IgD-negative memory B cell (primary cell): ENCODE results near the gene CYTIP. TPM values are rescaled to one million over a fixed set of nuclear protein-coding genes. Genes with fewer than 3 reads are reported as not detected.

Source experiments
- H3K27ac Mint-ChIP-seq, 3 donors: one replicate each; pipeline ENCODE4 v1.8.0; 2020 to 2022; ENCODE audit warnings: mild to moderate bottlenecking in 3 of 3, mixed read lengths in 3 of 3, moderate library complexity in 1 of 3
- H3K27me3 Mint-ChIP-seq: one replicate; pipeline ENCODE4 v1.8.0; 2021; ENCODE audit warnings: mixed read lengths
- H3K36me3 Mint-ChIP-seq: one replicate; pipeline ENCODE4 v1.8.0; 2020; ENCODE audit warnings: mild to moderate bottlenecking, mixed read lengths
- H3K4me1 Mint-ChIP-seq, 3 donors: one replicate each; pipeline ENCODE4 v1.8.0; 2020 to 2022; ENCODE audit warnings: mixed read lengths in 3 of 3, mild to moderate bottlenecking in 1 of 3
- H3K4me3 Mint-ChIP-seq, 4 donors: one replicate each; pipeline ENCODE4 v1.8.0; 2020 to 2022; ENCODE audit warnings: mild to moderate bottlenecking in 4 of 4, mixed read lengths in 4 of 4, moderate library complexity in 3 of 4
- H3K9me3 Mint-ChIP-seq, 3 donors: one replicate each; pipeline ENCODE4 v1.8.0; 2020 to 2021; ENCODE audit warnings: mixed read lengths in 3 of 3, mild to moderate bottlenecking in 1 of 3
- polyA plus RNA-seq: library from polyadenylated mRNA; unstranded; fragments of 300-500 nt; fragmentation: Illumina TruSeq; gene quantifications from one replicate; pipeline ENCODE4 v1.2.3, GENCODE V29; 2021

Gene CYTIP
- polyA plus RNA-seq, 1 donor from 2014 or later, result 83.6 TPM

- peak overlapping the region; percentile 89 to 99 (median 98) for H3K4me3 Mint-ChIP-seq
- H3K9me3 Mint-ChIP-seq, result no peaks in the 10 kb centered on the region
- peaks cover 19% of the 10 kb centered on the region for H3K36me3 Mint-ChIP-seq
- H3K4me1 Mint-ChIP-seq, result peaks cover 30 to 44% (median 36%) of the 10 kb centered on the region in 3 donors
- H3K27ac Mint-ChIP-seq, result peak overlapping the region; percentile 87 to 98 (median 98)
- H3K27me3 Mint-ChIP-seq, result no peaks in the 10 kb centered on the region
These were observed 1.3 kb downstream of the CYTIP start for GRCh38 chr2:157442636-157443035.

- peak overlapping the region; percentile 89 to 99 (median 98) for H3K4me3 Mint-ChIP-seq
- H3K27me3 Mint-ChIP-seq, result no peaks in the 10 kb centered on the region
- H3K36me3 Mint-ChIP-seq, result peaks cover 19% of the 10 kb centered on the region
- H3K9me3 Mint-ChIP-seq, result no peaks in the 10 kb centered on the region
- peak overlapping the region; percentile 87 to 98 (median 98) for H3K27ac Mint-ChIP-seq
- peaks cover 28 to 43% (median 33%) of the 10 kb centered on the region in 3 donors for H3K4me1 Mint-ChIP-seq
These were observed 1.7 kb downstream of the CYTIP start for GRCh38 chr2:157442191-157442590.

GRCh38 chr2:157441072-157441454, 2.8 kb downstream of the CYTIP start:
- Mint-ChIP-seq H3K4me3 (peak overlapping the region; percentile 89 to 99 (median 98)), H3K9me3 (no peaks in the 10 kb centered on the region), H3K27me3 (no peaks in the 10 kb centered on the region), H3K27ac (peak overlapping the region; percentile 87 to 98 (median 98)), H3K36me3 (peaks cover 19% of the 10 kb centered on the region), H3K4me1 (peaks cover 32 to 43% (median 42%) of the 10 kb centered on the region in 3 donors)

GRCh38 chr2:157440404-157441071, 3.4 kb downstream of the CYTIP start:
- Mint-ChIP-seq H3K4me3 (peak overlapping the region; percentile 89 to 99 (median 98)), H3K4me1 (peaks cover 35 to 47% (median 44%) of the 10 kb centered on the region in 3 donors), H3K36me3 (peaks cover 19% of the 10 kb centered on the region), H3K27ac (peak overlapping the region; percentile 87 to 98 (median 98)), H3K9me3 (no peaks in the 10 kb centered on the region), H3K27me3 (no peaks in the 10 kb centered on the region)

- Mint-ChIP-seq H3K4me1 (peaks cover 41 to 51% (median 49%) of the 10 kb centered on the region in 3 donors), H3K27ac (peak overlapping the region; percentile 87 to 98 (median 98)), H3K4me3 (peak overlapping the region; percentile 89 to 99 (median 98)), H3K27me3 (no peaks in the 10 kb centered on the region), H3K36me3 (peaks cover 19% of the 10 kb centered on the region), H3K9me3 (no peaks in the 10 kb centered on the region)
These were observed 4.1 kb downstream of the CYTIP start for GRCh38 chr2:157439824-157440186.

GRCh38 chr2:157438863-157439823, 4.7 kb downstream of the CYTIP start:
- peaks cover 41 to 51% (median 48%) of the 10 kb centered on the region in 3 donors for H3K4me1 Mint-ChIP-seq
- H3K4me3 Mint-ChIP-seq, result peak overlapping the region; percentile 89 to 99 (median 98)
- no peaks in the 10 kb centered on the region for H3K9me3 Mint-ChIP-seq
- peak overlapping the region; percentile 87 to 98 (median 98) for H3K27ac Mint-ChIP-seq
- no peaks in the 10 kb centered on the region for H3K27me3 Mint-ChIP-seq
- peaks cover 21% of the 10 kb centered on the region for H3K36me3 Mint-ChIP-seq

- H3K4me1 Mint-ChIP-seq, result peaks cover 60 to 73% (median 67%) of the 10 kb centered on the region in 3 donors
These were observed 10.5 kb downstream of the CYTIP start for GRCh38 chr2:157433394-157433793.

GRCh38 chr2:157432475-157433106, 11.3 kb downstream of the CYTIP start:
- Mint-ChIP-seq H3K27ac (peak overlapping the region; percentile 8 to 85 (median 52)), H3K4me1 (peaks cover 54 to 68% (median 62%) of the 10 kb centered on the region in 3 donors), H3K27me3 (no peaks in the 10 kb centered on the region), H3K9me3 (no peaks in the 10 kb centered on the region), H3K36me3 (peaks cover 19% of the 10 kb centered on the region), H3K4me3 (peak overlapping the region in 3 of 4 donors; percentile 18 to 79 (median 55))

More at GRCh38 chr2:157433394-157433793, 10.5 kb downstream of the CYTIP start:
- Mint-ChIP-seq H3K27me3 (no peaks in the 10 kb centered on the region), H3K27ac (peak overlapping the region in 2 of 3 donors; percentile 48 to 52), H3K4me3 (peak overlapping the region; percentile 13 to 79 (median 44)), H3K36me3 (peaks cover 20% of the 10 kb centered on the region), H3K9me3 (no peaks in the 10 kb centered on the region)

- no peak overlapping the region for H3K4me3 Mint-ChIP-seq
- H3K4me1 Mint-ChIP-seq, result peaks cover 47 to 64% (median 61%) of the 10 kb centered on the region in 3 donors
- H3K36me3 Mint-ChIP-seq, result peaks cover 31% of the 10 kb centered on the region
- peaks cover 0 to 7% (median 0%) of the 10 kb centered on the region in 3 donors for H3K9me3 Mint-ChIP-seq
- no peaks in the 10 kb centered on the region for H3K27me3 Mint-ChIP-seq
- peak overlapping the region in 2 of 3 donors; percentile 14 to 91 for H3K27ac Mint-ChIP-seq
These were observed 12.7 kb downstream of the CYTIP start for GRCh38 chr2:157431176-157431575.

- Mint-ChIP-seq H3K27ac (peak overlapping the region; percentile 15 to 86 (median 84)), H3K4me3 (peak overlapping the region in 3 of 4 donors; percentile 22 to 38 (median 33)), H3K27me3 (no peaks in the 10 kb centered on the region), H3K4me1 (peaks cover 23 to 48% (median 39%) of the 10 kb centered on the region in 3 donors), H3K9me3 (peaks cover 0 to 7% (median 4%) of the 10 kb centered on the region in 3 donors), H3K36me3 (peaks cover 39% of the 10 kb centered on the region)
These were observed 15.3 kb downstream of the CYTIP start for GRCh38 chr2:157428500-157429175.

- peaks cover 40% of the 10 kb centered on the region for H3K36me3 Mint-ChIP-seq
- H3K9me3 Mint-ChIP-seq, result peaks cover 0 to 7% (median 4%) of the 10 kb centered on the region in 3 donors
- H3K4me1 Mint-ChIP-seq, result peaks cover 16 to 44% (median 34%) of the 10 kb centered on the region in 3 donors
- peak overlapping the region in 1 of 3 donors; percentile 84 for H3K27ac Mint-ChIP-seq
- H3K27me3 Mint-ChIP-seq, result no peaks in the 10 kb centered on the region
- H3K4me3 Mint-ChIP-seq, result no peak overlapping the region
These were observed 16.0 kb downstream of the CYTIP start for GRCh38 chr2:157427922-157428303.

GRCh38 chr2:157427003-157427921, 16.6 kb downstream of the CYTIP start:
- Mint-ChIP-seq H3K36me3 (peaks cover 42% of the 10 kb centered on the region), H3K27me3 (no peaks in the 10 kb centered on the region), H3K4me1 (peaks cover 10 to 39% (median 28%) of the 10 kb centered on the region in 3 donors), H3K9me3 (peaks cover 0 to 7% (median 4%) of the 10 kb centered on the region in 3 donors), H3K27ac (peak overlapping the region in 2 of 3 donors; percentile 55 to 84), H3K4me3 (peak overlapping the region in 3 of 4 donors; percentile 22 to 29 (median 23))

GRCh38 chr2:157426477-157426994, 17.4 kb downstream of the CYTIP start:
- Mint-ChIP-seq H3K27me3 (no peaks in the 10 kb centered on the region), H3K36me3 (peaks cover 48% of the 10 kb centered on the region), H3K4me1 (peaks cover 7 to 38% (median 26%) of the 10 kb centered on the region in 3 donors), H3K4me3 (peak overlapping the region in 3 of 4 donors; percentile 22 to 29 (median 23)), H3K9me3 (peaks cover 0 to 7% (median 4%) of the 10 kb centered on the region in 3 donors), H3K27ac (peak overlapping the region in 2 of 3 donors; percentile 35 to 55)
